Gastroesophageal sphincter (tissue), 3 donors: ENCODE results near the gene SKIC8.

Experiments used
- EP300 ChIP-seq: sonication (generic); formaldehyde crosslinking; IDR thresholded peaks from one replicate; pipeline ENCODE4 v1.6.1; 2017; ENCODE audit warnings: antibody characterized with exemption, mild to moderate bottlenecking
- POLR2A ChIP-seq, 2 donors: fragments of 450-650 bp; IDR thresholded peaks; one replicate each; pipeline ENCODE4 v1.6.1; 2017; ENCODE audit warnings: antibody characterized with exemption in 2 of 2, mild to moderate bottlenecking in 2 of 2, moderate library complexity in 1 of 2
- POLR2AphosphoS5 ChIP-seq: sonication (generic); formaldehyde crosslinking; IDR thresholded peaks from one replicate; pipeline ENCODE4 v1.6.1; 2017; ENCODE audit warnings: antibody characterized with exemption
- TF ChIP-seq, protein P1 (sequence below), 4 experiments: fragments of 200-600 bp in 2 of 4; fragments of 450-650 bp in 2 of 4; sonication (generic) in 1 of 4; IDR thresholded peaks; one replicate each; pipeline ENCODE4 v1.5.1; 2017 to 2019; ENCODE audit warnings: antibody characterized with exemption in 4 of 4, mild to moderate bottlenecking in 2 of 4, moderate library complexity in 2 of 4

DNA sequence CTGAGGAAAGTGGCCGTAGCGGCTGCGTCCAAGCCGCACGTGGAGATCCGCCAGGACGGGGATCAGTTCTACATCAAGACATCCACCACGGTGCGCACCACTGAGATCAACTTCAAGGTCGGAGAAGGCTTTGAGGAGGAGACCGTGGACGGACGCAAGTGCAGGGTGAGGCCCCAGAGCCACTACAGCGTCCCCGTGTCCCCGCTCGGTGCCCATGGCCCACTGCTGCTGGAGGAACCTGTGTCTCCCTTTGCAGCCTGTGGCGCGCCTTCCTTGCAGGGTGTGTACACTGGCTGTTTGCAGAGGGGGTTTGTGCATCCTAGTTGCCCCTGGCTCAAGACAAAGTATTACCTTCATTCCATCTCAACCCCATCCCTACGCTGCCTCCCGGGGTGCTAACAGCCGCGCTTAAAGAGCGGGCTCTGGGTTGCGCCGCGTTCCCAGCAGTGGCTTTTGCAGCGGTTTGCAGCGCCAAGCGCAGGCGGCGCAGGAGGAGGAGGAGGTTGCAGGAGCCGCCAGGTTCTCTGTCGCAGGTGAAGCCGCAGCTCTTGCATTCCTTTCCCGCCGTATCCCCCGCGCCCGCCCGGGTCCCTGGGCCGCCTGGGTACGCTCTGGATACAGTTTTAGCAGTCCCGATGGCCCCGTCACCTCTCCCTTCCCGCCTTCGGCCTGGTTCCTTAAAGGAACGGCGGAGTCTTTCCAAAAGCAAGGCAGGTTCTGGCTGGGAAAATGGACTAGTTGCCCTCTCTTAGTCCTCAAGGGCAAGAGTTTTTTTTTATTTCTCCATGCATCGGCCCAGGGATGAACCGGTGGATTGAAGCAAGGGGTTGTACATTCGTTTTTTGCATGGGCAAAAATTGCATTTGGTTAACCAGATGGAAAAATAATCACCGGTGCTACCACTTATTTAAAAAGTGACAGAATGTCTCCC is 41.9 kb upstream of the SKIC8 start:
- no peak for TF ChIP-seq POLR2A (IDR thresholded peaks at IDR 0.05)
- TF ChIP-seq, protein P1, sequence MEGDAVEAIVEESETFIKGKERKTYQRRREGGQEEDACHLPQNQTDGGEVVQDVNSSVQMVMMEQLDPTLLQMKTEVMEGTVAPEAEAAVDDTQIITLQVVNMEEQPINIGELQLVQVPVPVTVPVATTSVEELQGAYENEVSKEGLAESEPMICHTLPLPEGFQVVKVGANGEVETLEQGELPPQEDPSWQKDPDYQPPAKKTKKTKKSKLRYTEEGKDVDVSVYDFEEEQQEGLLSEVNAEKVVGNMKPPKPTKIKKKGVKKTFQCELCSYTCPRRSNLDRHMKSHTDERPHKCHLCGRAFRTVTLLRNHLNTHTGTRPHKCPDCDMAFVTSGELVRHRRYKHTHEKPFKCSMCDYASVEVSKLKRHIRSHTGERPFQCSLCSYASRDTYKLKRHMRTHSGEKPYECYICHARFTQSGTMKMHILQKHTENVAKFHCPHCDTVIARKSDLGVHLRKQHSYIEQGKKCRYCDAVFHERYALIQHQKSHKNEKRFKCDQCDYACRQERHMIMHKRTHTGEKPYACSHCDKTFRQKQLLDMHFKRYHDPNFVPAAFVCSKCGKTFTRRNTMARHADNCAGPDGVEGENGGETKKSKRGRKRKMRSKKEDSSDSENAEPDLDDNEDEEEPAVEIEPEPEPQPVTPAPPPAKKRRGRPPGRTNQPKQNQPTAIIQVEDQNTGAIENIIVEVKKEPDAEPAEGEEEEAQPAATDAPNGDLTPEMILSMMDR (IDR thresholded peaks at IDR 0.05), result no peak
- TF ChIP-seq EP300, result no peak
- no peak for TF ChIP-seq POLR2AphosphoS5
